Lung (tissue), 12 donors: ENCODE data around the gene OPA1. TPM values are rescaled to one million over a fixed set of nuclear protein-coding genes. Genes with fewer than 3 reads are reported as not detected.

ENCODE experiments used
- ATAC-seq: fragments of 200-7000 bp; cut with Tn5 transposase; one replicate; pipeline ENCODE4 v1.9.1; 2020; ENCODE audit warnings: moderate number of reproducible peaks; ENCODE audit not compliant: insufficient read depth, low FRiP score
- DNase-seq, 3 donors: peaks; one replicate each; pipeline ENCODE4 v3.0.0-alpha.2; 2013 to 2017
- H3K27ac ChIP-seq, 2 donors: one replicate each; pipeline ENCODE4 v1.5.1; 2013; ENCODE audit warnings: mild to moderate bottlenecking in 2 of 2, moderate library complexity in 2 of 2, control low read depth in 1 of 2, inconsistent platforms in 1 of 2, low read depth in 1 of 2, low read length in 1 of 2
- H3K27me3 ChIP-seq, 3 donors: one replicate each; pipeline ENCODE4 v1.5.1; 2013; ENCODE audit warnings: low read length in 2 of 3; ENCODE audit not compliant: control insufficient read depth in 3 of 3, insufficient read depth in 3 of 3
- H3K36me3 ChIP-seq, 4 donors: one replicate each; pipeline ENCODE4 v1.5.1; 2013; ENCODE audit warnings: low read length in 4 of 4, mild to moderate bottlenecking in 1 of 4, moderate library complexity in 1 of 4; ENCODE audit not compliant: control insufficient read depth in 4 of 4, insufficient read depth in 4 of 4
- H3K4me1 ChIP-seq, 5 donors: one replicate each; pipeline ENCODE4 v1.5.1; 2013; ENCODE audit warnings: low read length in 5 of 5, mild to moderate bottlenecking in 2 of 5, moderate library complexity in 1 of 5; ENCODE audit not compliant: control insufficient read depth in 5 of 5, insufficient read depth in 5 of 5
- H3K4me3 ChIP-seq: one replicate; pipeline ENCODE4 v1.5.1; 2013; ENCODE audit warnings: mild to moderate bottlenecking, control low read depth, moderate library complexity
- H3K9ac ChIP-seq, 2 donors: one replicate each; pipeline ENCODE4 v1.5.1; 2013; ENCODE audit warnings: low read length in 2 of 2, control low read depth in 1 of 2; ENCODE audit not compliant: insufficient read depth in 1 of 2
- H3K9me3 ChIP-seq, 4 donors: one replicate each; pipeline ENCODE4 v1.5.1; 2013; ENCODE audit warnings: low read length in 3 of 4, mild to moderate bottlenecking in 1 of 4, moderate library complexity in 1 of 4; ENCODE audit not compliant: control insufficient read depth in 4 of 4, insufficient read depth in 3 of 4
- CTCF ChIP-seq: IDR thresholded peaks from 2 replicates; pipeline ENCODE4 v1.5.1; 2012; ENCODE audit warnings: mild to moderate bottlenecking; ENCODE audit errors: control extremely low read depth, extremely low read depth
- WGBS, 2 donors: extraction: QIAGEN DNeasy Blood & Tissue Kit; methylation state at CpG; one replicate each; pipeline ENCODE4 v1.1.7; 2013; 5-methylcytosine and 5-hydroxymethylcytosine counted together
- polyA plus RNA-seq, 2 donors: library from polyadenylated mRNA; stranded (reverse); fragments of 200-250 nt; gene quantifications; one replicate each; pipeline ENCODE4 v1.2.1, GENCODE V29; 2013
- total RNA-seq, 2 donors: library from RNA; depleted of rRNA in 1 of 2; stranded (reverse); fragments of >200 nt in 1 of 2; gene quantifications; one replicate each; pipeline ENCODE4 v1.2.1, GENCODE V29; 2014 to 2021
- donor health status: control.
- donor health status: control.
- donor health status: Bipolar disorder and iron deficiency.
- donor health status: healthy.
- donor health status: DM: yes; HTN: yes; CAD: no.

Gene OPA1
- total and polyA plus RNA-seq, 4 donors, result 8.8 to 54.2 (median 29.0) TPM

DNA sequence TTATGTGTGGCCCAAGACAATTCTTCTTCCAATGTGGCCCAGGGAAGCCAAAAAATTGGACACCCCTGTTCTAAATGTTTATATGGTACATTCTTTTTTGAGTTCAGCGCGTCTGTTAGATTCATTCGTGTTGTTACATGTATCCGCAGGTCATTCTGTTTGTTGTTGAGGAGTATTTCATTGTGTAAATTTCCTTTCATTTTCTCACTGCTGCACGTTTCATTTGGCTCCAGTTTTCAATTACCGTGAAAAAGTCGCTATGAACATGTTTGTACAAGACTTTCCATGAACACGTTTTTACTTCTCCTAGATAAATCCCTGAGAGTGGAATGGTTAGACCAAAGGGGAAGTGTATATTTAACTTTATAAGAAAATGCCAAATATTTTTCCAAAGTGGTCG lies 7.5 kb upstream of the OPA1 start:
- TF ChIP-seq CTCF, result no peak
- H3K9ac ChIP-seq, result no peak overlapping the region
- 81 to 82% methylated on average over 9 of the region's 9 CpGs for WGBS, 2 donors
- no peak overlapping the region for H3K4me3 ChIP-seq
- H3K4me1 ChIP-seq, result no peaks in the 10 kb centered on the region
- DNase-seq (no peak), ATAC-seq (no peak)
- no peaks in the 10 kb centered on the region for H3K36me3 ChIP-seq
- H3K27ac ChIP-seq, result no peak overlapping the region
- H3K9me3 ChIP-seq, result no peaks in the 10 kb centered on the region
- no peaks in the 10 kb centered on the region for H3K27me3 ChIP-seq

GRCh38 chr3:193586526-193586925 lies 6.5 kb upstream of the OPA1 start:
- ATAC-seq (no peak), DNase-seq (no peak)
- no peaks in the 10 kb centered on the region for H3K4me1 ChIP-seq
- H3K9ac ChIP-seq, result no peak overlapping the region
- H3K9me3 ChIP-seq, result no peaks in the 10 kb centered on the region
- H3K36me3 ChIP-seq, result no peaks in the 10 kb centered on the region
- H3K27me3 ChIP-seq, result no peaks in the 10 kb centered on the region
- no peak for TF ChIP-seq CTCF
- H3K4me3 ChIP-seq, result no peak overlapping the region
- H3K27ac ChIP-seq, result no peak overlapping the region

DNA sequence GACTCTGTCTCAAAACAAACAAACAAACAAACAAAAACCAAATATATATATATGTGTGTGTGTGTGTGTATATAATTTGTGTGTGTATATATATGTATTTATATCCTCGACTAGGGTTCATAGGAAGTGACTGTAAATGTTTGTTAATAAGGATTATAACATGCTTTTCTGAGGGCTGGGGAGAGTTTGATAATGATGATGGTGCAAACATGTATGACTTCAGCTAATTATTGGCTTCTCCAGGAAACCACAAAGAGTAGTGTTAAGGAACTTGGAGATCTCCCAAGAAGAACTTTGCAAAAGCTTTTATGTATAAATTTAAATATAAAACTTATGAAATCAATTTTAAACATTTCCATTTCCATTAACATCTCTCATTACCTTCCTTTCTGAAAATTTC lies 3.9 kb upstream of the OPA1 start:
- DNase-seq (no peak), ATAC-seq (no peak)
- no peaks in the 10 kb centered on the region for H3K36me3 ChIP-seq
- no peak overlapping the region for H3K27ac ChIP-seq
- H3K4me3 ChIP-seq, result no peak overlapping the region
- 19 to 30% methylated on average over 1 of the region's 1 CpG for WGBS, 2 donors
- no peak for TF ChIP-seq CTCF
- no peaks in the 10 kb centered on the region for H3K27me3 ChIP-seq
- H3K9me3 ChIP-seq, result no peaks in the 10 kb centered on the region
- H3K4me1 ChIP-seq, result peaks cover 0 to 10% (median 3%) of the 10 kb centered on the region in 5 donors
- H3K9ac ChIP-seq, result no peak overlapping the region

DNA sequence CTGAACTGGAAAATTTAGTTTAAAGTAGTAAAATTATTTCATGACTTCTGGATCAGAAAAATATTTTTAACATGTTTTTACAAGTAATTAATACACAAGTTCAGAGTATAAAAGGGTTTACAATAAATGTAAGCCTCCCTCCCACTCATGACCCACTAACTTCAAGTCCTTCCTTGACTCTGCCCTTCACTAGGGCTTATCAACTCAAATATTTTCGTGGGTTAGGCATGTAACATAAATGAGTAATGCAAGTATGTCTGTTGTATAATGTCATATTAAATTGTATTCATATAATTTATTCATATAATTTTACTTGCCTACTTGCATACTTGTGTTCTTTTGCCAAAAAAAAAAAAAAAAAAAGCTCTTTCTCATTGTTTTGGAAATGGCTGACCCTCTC lies 3.4 kb upstream of the OPA1 start:
- WGBS, 2 donors, result 33 to 49% methylated on average over 1 of the region's 1 CpG
- H3K27ac ChIP-seq, result no peak overlapping the region
- no peak for TF ChIP-seq CTCF
- ATAC-seq (no peak), DNase-seq (no peak)
- no peaks in the 10 kb centered on the region for H3K36me3 ChIP-seq
- H3K27me3 ChIP-seq, result no peaks in the 10 kb centered on the region
- peaks cover 0 to 13% (median 3%) of the 10 kb centered on the region in 5 donors for H3K4me1 ChIP-seq
- no peaks in the 10 kb centered on the region for H3K9me3 ChIP-seq
- no peak overlapping the region for H3K9ac ChIP-seq
- no peak overlapping the region for H3K4me3 ChIP-seq
